ENCODE data around the gene BMPER.

- no peak for TF ChIP-seq POLR2A (IDR thresholded peaks at IDR 0.05; ENCODE audit: low read depth, low read length)
- no peak for TF ChIP-seq TAF1 (IDR thresholded peaks at IDR 0.05; ENCODE audit: borderline replicate concordance, low read depth, low read length)
- TF ChIP-seq POLR2AphosphoS5 (IDR thresholded peaks at IDR 0.05; ENCODE audit: low read depth, low read length), result no peak
Measured at GRCh38 chr7:33909318-33909717, 4.0 kb downstream of the BMPER start.

Data from GM12892 (cell line).